Measurements from ENCODE around the gene ASXL1.

- TF ChIP-seq CTCF (IDR thresholded peaks at IDR 0.05) (no peak), POLR2A (IDR thresholded peaks at IDR 0.05) (no peak)
These were observed 48.6 kb downstream of the ASXL1 start for GRCh38 chr20:32406701-32407100.
